Liver (tissue), 9 donors: ENCODE measurements around the gene KCNQ1. TPM values are rescaled to one million over a fixed set of nuclear protein-coding genes. Genes with fewer than 3 reads are reported as not detected.

Experiments
- DNase-seq: peaks from one replicate; pipeline ENCODE4 v3.0.0-alpha.2; 2017; ENCODE audit warnings: low spot score
- H3K27ac ChIP-seq, 2 donors: one replicate each; pipeline ENCODE4 v1.7.0; 2013; ENCODE audit warnings: inconsistent platforms in 2 of 2, low read length in 2 of 2, control low read depth in 1 of 2, low read depth in 1 of 2, mild to moderate bottlenecking in 1 of 2
- H3K27me3 ChIP-seq, 4 donors: one replicate each; pipeline versions ENCODE4 v1.6.1 to v1.7.0; 2013; ENCODE audit warnings: low read length in 3 of 4, inconsistent platforms in 1 of 4, mild to moderate bottlenecking in 1 of 4, moderate library complexity in 1 of 4; ENCODE audit not compliant: control insufficient read depth in 4 of 4, insufficient read depth in 4 of 4
- H3K36me3 ChIP-seq, 4 donors: one replicate each; pipeline versions ENCODE4 v1.6.1 to v1.7.0; 2013; ENCODE audit warnings: low read length in 3 of 4, mild to moderate bottlenecking in 3 of 4, low read depth in 1 of 4, moderate library complexity in 1 of 4; ENCODE audit not compliant: control insufficient read depth in 4 of 4, insufficient read depth in 3 of 4
- H3K4me1 ChIP-seq, 4 donors: one replicate each; pipeline versions ENCODE4 v1.6.1 to v1.7.0; 2013; ENCODE audit warnings: low read length in 3 of 4, mild to moderate bottlenecking in 3 of 4, moderate library complexity in 1 of 4; ENCODE audit not compliant: control insufficient read depth in 4 of 4, insufficient read depth in 4 of 4
- H3K4me3 ChIP-seq, 3 donors: one replicate each; pipeline versions ENCODE4 v1.6.1 to v1.7.0; 2013; ENCODE audit warnings: low read length in 3 of 3, control low read depth in 1 of 3, low read depth in 1 of 3, mild to moderate bottlenecking in 1 of 3
- H3K9ac ChIP-seq, 2 donors: one replicate each; pipeline ENCODE4 v1.7.0; 2013; ENCODE audit warnings: low read length in 2 of 2, mild to moderate bottlenecking in 2 of 2, moderate library complexity in 2 of 2, control low read depth in 1 of 2, low read depth in 1 of 2
- H3K9me3 ChIP-seq, 4 donors: one replicate each; pipeline versions ENCODE4 v1.6.1 to v1.7.0; 2013; ENCODE audit warnings: low read length in 3 of 4; ENCODE audit not compliant: control insufficient read depth in 4 of 4
- ATF3 ChIP-seq: IDR thresholded peaks from 2 replicates; pipeline ENCODE4 v1.6.1; 2016; ENCODE audit warnings: antibody characterized with exemption
- CTCF ChIP-seq: fragments of 150-350 bp; IDR thresholded peaks from 2 replicates; pipeline ENCODE4 v1.5.1; 2017; ENCODE audit warnings: improper control_type of control experiment, low read depth, low read length; ENCODE audit not compliant: missing input control
- EGR1 ChIP-seq, 2 donors: IDR thresholded peaks; 2 replicates each; pipeline ENCODE4 v1.6.1; 2016 to 2018; ENCODE audit warnings: antibody characterized with exemption in 2 of 2, low read depth in 2 of 2
- FOXA1 ChIP-seq: IDR thresholded peaks from 2 replicates; pipeline ENCODE4 v1.6.1; 2016; ENCODE audit warnings: antibody characterized with exemption
- FOXA2 ChIP-seq: IDR thresholded peaks from 2 replicates; pipeline ENCODE4 v1.6.1; 2016; ENCODE audit warnings: antibody characterized with exemption
- GABPA ChIP-seq, 2 donors: IDR thresholded peaks in 1 of 2; conservative IDR thresholded peaks in 1 of 2; 2 replicates each; pipeline ENCODE4 v1.6.1; 2016; ENCODE audit warnings: antibody characterized with exemption in 2 of 2, mild to moderate bottlenecking in 1 of 2, moderate library complexity in 1 of 2
- HNF4A ChIP-seq, 2 donors: conservative IDR thresholded peaks; 2 replicates each; pipeline ENCODE4 v1.6.1; 2016; ENCODE audit warnings: antibody characterized with exemption in 2 of 2, mild to moderate bottlenecking in 2 of 2
- HNF4G ChIP-seq: IDR thresholded peaks from 2 replicates; pipeline ENCODE4 v1.6.1; 2016; ENCODE audit warnings: antibody characterized with exemption
- JUND ChIP-seq, 2 donors: IDR thresholded peaks; 2 replicates each; pipeline ENCODE4 v1.6.1; 2016; ENCODE audit warnings: antibody characterized with exemption in 2 of 2
- MAX ChIP-seq: IDR thresholded peaks from 2 replicates; pipeline ENCODE4 v1.6.1; 2016; ENCODE audit warnings: antibody characterized with exemption
- NR2F2 ChIP-seq: IDR thresholded peaks from 2 replicates; pipeline ENCODE4 v1.6.1; 2016; ENCODE audit warnings: antibody characterized with exemption
- RAD21 ChIP-seq, 2 donors: IDR thresholded peaks; 2 replicates each; pipeline ENCODE4 v1.6.1; 2016; ENCODE audit warnings: antibody characterized with exemption in 2 of 2, mild to moderate bottlenecking in 2 of 2
- REST ChIP-seq: IDR thresholded peaks from 2 replicates; pipeline ENCODE4 v1.6.1; 2016; ENCODE audit warnings: antibody characterized with exemption, mild to moderate bottlenecking
- RXRA ChIP-seq, 2 donors: IDR thresholded peaks; 2 replicates each; pipeline ENCODE4 v1.6.1; 2017 to 2018; ENCODE audit warnings: antibody characterized with exemption in 2 of 2, mild to moderate bottlenecking in 1 of 2
- SP1 ChIP-seq: IDR thresholded peaks from 2 replicates; pipeline ENCODE4 v1.6.1; 2018; ENCODE audit warnings: antibody characterized with exemption, mild to moderate bottlenecking
- TAF1 ChIP-seq: conservative IDR thresholded peaks from 2 replicates; pipeline ENCODE4 v1.6.1; 2016; ENCODE audit warnings: antibody characterized with exemption, mild to moderate bottlenecking
- YY1 ChIP-seq: IDR thresholded peaks from 2 replicates; pipeline ENCODE4 v1.6.1; 2016; ENCODE audit warnings: antibody characterized with exemption, mild to moderate bottlenecking
- ZBTB33 ChIP-seq: IDR thresholded peaks from 2 replicates; pipeline ENCODE4 v1.6.1; 2016; ENCODE audit warnings: antibody characterized with exemption
- WGBS: extraction: QIAGEN DNeasy Blood & Tissue Kit; methylation state at CpG from one replicate; pipeline ENCODE4 v1.1.7; 2013; 5-methylcytosine and 5-hydroxymethylcytosine counted together
- polyA plus RNA-seq, 2 donors: library from polyadenylated mRNA; stranded (reverse) in 1 of 2; unstranded in 1 of 2; fragments of 200-250 nt in 1 of 2; fragments of >200 nt in 1 of 2; fragmentation: Nextera tagmentation in 1 of 2; extraction: Ambion mirVana in 1 of 2; gene quantifications; one replicate each; pipeline versions ENCODE4 v1.2.1 to v1.2.3, GENCODE V29; 2013 to 2015
- total RNA-seq, 2 donors: library from RNA; depleted of rRNA; stranded (reverse); fragments of >200 nt; gene quantifications; one replicate each; pipeline ENCODE4 v1.2.3, GENCODE V29; 2014
- donor health status: healthy.
- donor health status: healthy.
- donor health status: healthy.
- donor health status: healthy.
- donor health status: healthy.

KCNQ1 gene
- total and polyA plus RNA-seq, 4 donors, result 0.31 to 2.2 (median 1.5) TPM

- no peaks in the 10 kb centered on the region for H3K4me1 ChIP-seq
- H3K27ac ChIP-seq, result no peak overlapping the region
Observed at GRCh38 chr11:2467695-2468055, 22.9 kb downstream of the KCNQ1 start.

More at GRCh38 chr11:2467695-2468055, 22.9 kb downstream of the KCNQ1 start:
- DNase-seq, result no peak
- H3K36me3 ChIP-seq, result no peaks in the 10 kb centered on the region
- no peak overlapping the region for H3K4me3 ChIP-seq
- WGBS, result 89% methylated on average over 7 of the region's 7 CpGs
- H3K9ac ChIP-seq, result no peak overlapping the region
- H3K9me3 ChIP-seq, result no peaks in the 10 kb centered on the region
- no peaks in the 10 kb centered on the region for H3K27me3 ChIP-seq
- no peak for TF ChIP-seq FOXA1
- no peak for TF ChIP-seq REST
- TF ChIP-seq MAX, result no peak
- no peak for TF ChIP-seq JUND (IDR thresholded peaks at IDR 0.05)
- no peak for TF ChIP-seq GABPA (IDR thresholded peaks at IDR 0.05 in 1 of 2, conservative IDR thresholded peaks at IDR 0.05 in 1 of 2)
- TF ChIP-seq SP1, result no peak
- TF ChIP-seq ATF3, result no peak
- TF ChIP-seq TAF1, result no peak
- no peak for TF ChIP-seq NR2F2
- TF ChIP-seq RAD21 (IDR thresholded peaks at IDR 0.05), result no peak
- TF ChIP-seq FOXA2, result no peak
- TF ChIP-seq CTCF, result no peak
- no peak for TF ChIP-seq RXRA (IDR thresholded peaks at IDR 0.05)
- TF ChIP-seq HNF4A (conservative IDR thresholded peaks at IDR 0.05), result no peak
- no peak for TF ChIP-seq EGR1 (IDR thresholded peaks at IDR 0.05; ENCODE audit: low read depth in 2 of 2)
- TF ChIP-seq HNF4G, result no peak
- TF ChIP-seq YY1, result no peak
- no peak for TF ChIP-seq ZBTB33
